Skin of body (tissue), 2 donors: Measurements from ENCODE around the gene TALDO1. TPM values are rescaled to one million over a fixed set of nuclear protein-coding genes. Genes with fewer than 3 reads are reported as not detected.

Experiments used
- small RNA-seq: library from RNA; depleted of rRNA; stranded (forward); fragments of <200 nt; gene quantifications from one replicate; pipeline ENCODE3, GENCODE V24; 2014; ENCODE audit warnings: low replicate concordance
- total RNA-seq: library from RNA; depleted of rRNA; stranded (reverse); fragments of >200 nt; gene quantifications from one replicate; pipeline ENCODE4 v1.2.3, GENCODE V29; 2014

TALDO1 gene
- total RNA-seq, 1 donor from 2014 or later, result 134 TPM

Small RNA genes lying within 50 kb of the gene (small RNA-seq; reads per million reads assigned to genes)
- gene SNORA52, result not detected

Other genes with a start within 250 kb of the TALDO1 start
- gene RNH1, start 240.2 kb upstream of the TALDO1 start, total RNA-seq, result 83.8 TPM
- gene HRAS, start 211.9 kb upstream of the TALDO1 start, total RNA-seq, result 27.9 TPM
- 0.69 TPM for gene LRRC56, start 209.9 kb upstream of the TALDO1 start, total RNA-seq
- gene LMNTD2, start 186.7 kb upstream of the TALDO1 start, total RNA-seq, result 0.69 TPM
- gene RASSF7, start 186.5 kb upstream of the TALDO1 start, total RNA-seq, result 7.7 TPM
- gene PHRF1, start 171.0 kb upstream of the TALDO1 start, total RNA-seq, result 18.8 TPM
- gene IRF7, start 131.5 kb upstream of the TALDO1 start, total RNA-seq, result 6.6 TPM
- not detected for gene CDHR5, start 122.5 kb upstream of the TALDO1 start, total RNA-seq
- 2.6 TPM for gene SCT, start 120.3 kb upstream of the TALDO1 start, total RNA-seq
- gene DRD4, start 110.2 kb upstream of the TALDO1 start, total RNA-seq, result not detected
- 15.7 TPM for gene DEAF1, start 52.2 kb upstream of the TALDO1 start, total RNA-seq
- gene TMEM80, start 51.6 kb upstream of the TALDO1 start, total RNA-seq, result 7.8 TPM
- 35.6 TPM for gene EPS8L2, start 41.2 kb upstream of the TALDO1 start, total RNA-seq
- gene GATD1, start 30.0 kb downstream of the TALDO1 start, total RNA-seq, result 15.3 TPM
- gene CEND1, start 42.6 kb downstream of the TALDO1 start, total RNA-seq, result not detected
- 11.6 TPM for gene SLC25A22, start 50.8 kb downstream of the TALDO1 start, total RNA-seq
- gene PIDD1, start 57.8 kb downstream of the TALDO1 start, total RNA-seq, result 4.6 TPM
- gene RPLP2, start 62.5 kb downstream of the TALDO1 start, total RNA-seq, result 391 TPM
- 60.0 TPM for gene PNPLA2, start 71.5 kb downstream of the TALDO1 start, total RNA-seq
- gene CRACR2B, start 80.5 kb downstream of the TALDO1 start, total RNA-seq, result 5.6 TPM
- 70.8 TPM for gene CD151, start 85.5 kb downstream of the TALDO1 start, total RNA-seq
- gene POLR2L, start 95.1 kb downstream of the TALDO1 start, total RNA-seq, result 64.4 TPM
- gene TSPAN4, start 95.4 kb downstream of the TALDO1 start, total RNA-seq, result 35.8 TPM
- 29.3 TPM for gene CHID1, start 163.3 kb downstream of the TALDO1 start, total RNA-seq
- 29.1 TPM for gene AP2A2, start 178.4 kb downstream of the TALDO1 start, total RNA-seq